WTC11 (cell line): Measurements from ENCODE around the gene CLNK. TPM values are rescaled to one million over a fixed set of nuclear protein-coding genes. Genes with fewer than 3 reads are reported as not detected.

Experiments used
- ATAC-seq: fragments of 200-7000 bp; cut with Tn5 transposase; 2 replicates; pipeline ENCODE4 v1.10.0; 2021; ENCODE audit warnings: mild to moderate bottlenecking, moderate library complexity
- CTCF ChIA-PET: fragments of 300-600 bp; sonication (Branson Sonifier 250); formaldehyde crosslinking; loops from one replicate; lab custom pipeline; 2021; ENCODE audit warnings: antibody characterized with exemption; lab: Charles Lee
- POLR2A ChIA-PET: fragments of 350-600 bp; sonication (Branson Sonifier 250); formaldehyde crosslinking; loops from one replicate; lab custom pipeline; 2021; ENCODE audit warnings: antibody characterized with exemption; lab: Charles Lee
- DNase-seq: peaks from one replicate; pipeline ENCODE4 v3.0.0; 2021; ENCODE audit warnings: low spot score
- H3K27ac Mint-ChIP-seq: 2 replicates; pipeline ENCODE4 v1.8.0; 2021; ENCODE audit warnings: mixed read lengths
- H3K27me3 Mint-ChIP-seq: 2 replicates; pipeline ENCODE4 v1.8.0; 2021; ENCODE audit warnings: low read depth, mild to moderate bottlenecking, moderate library complexity, mixed read lengths
- H3K36me3 Mint-ChIP-seq: 2 replicates; pipeline ENCODE4 v1.8.0; 2021; ENCODE audit warnings: mixed read lengths
- H3K4me1 Mint-ChIP-seq: 2 replicates; pipeline ENCODE4 v1.8.0; 2022; ENCODE audit warnings: mixed read lengths
- H3K4me3 Mint-ChIP-seq: 2 replicates; pipeline ENCODE4 v1.8.0; 2021; ENCODE audit warnings: mild to moderate bottlenecking, moderate library complexity, mixed read lengths
- H3K9me3 Mint-ChIP-seq: 2 replicates; pipeline ENCODE4 v1.8.0; 2021; ENCODE audit warnings: mixed read lengths
- CBFB ChIP-seq: sonication (generic); formaldehyde crosslinking; IDR thresholded peaks from 2 replicates; pipeline ENCODE4 v1.8.1; 2022; ENCODE audit warnings: mild to moderate bottlenecking, low read depth, missing genetic modification reagents
- CDX4 ChIP-seq: fragments of 250-450 bp; sonication (Bioruptor Pico); IDR thresholded peaks from 2 replicates; pipeline ENCODE4 v1.9.0; 2021; ENCODE audit warnings: moderate library complexity, mild to moderate bottlenecking, inconsistent platforms, borderline replicate concordance
- ELF4 ChIP-seq: sonication (generic); formaldehyde crosslinking; IDR thresholded peaks from 2 replicates; pipeline ENCODE4 v1.8.1; 2022; ENCODE audit warnings: low read depth, mild to moderate bottlenecking, moderate library complexity, missing genetic modification reagents
- EMX1 ChIP-seq: fragments of 250-450 bp; sonication (Bioruptor Pico); IDR thresholded peaks from 2 replicates; pipeline ENCODE4 v1.8.0; 2021; ENCODE audit warnings: mild to moderate bottlenecking
- FOXJ3 ChIP-seq: sonication (generic); formaldehyde crosslinking; IDR thresholded peaks from 2 replicates; pipeline ENCODE4 v1.9.0; 2021; ENCODE audit warnings: missing genetic modification reagents, mild to moderate bottlenecking, borderline replicate concordance
- JUN ChIP-seq: sonication (generic); formaldehyde crosslinking; IDR thresholded peaks from 2 replicates; pipeline ENCODE4 v1.8.0; 2023; ENCODE audit warnings: mild to moderate bottlenecking, missing genetic modification reagents
- MYBL2 ChIP-seq: sonication (generic); formaldehyde crosslinking; IDR thresholded peaks from 2 replicates; pipeline ENCODE4 v1.8.1; 2023; ENCODE audit warnings: mild to moderate bottlenecking, moderate library complexity, missing genetic modification reagents
- NFYB ChIP-seq: sonication (generic); formaldehyde crosslinking; conservative IDR thresholded peaks from 2 replicates; pipeline ENCODE4 v1.8.0; 2022; ENCODE audit warnings: low read depth, missing genetic modification reagents
- NR2C2 ChIP-seq: sonication (generic); formaldehyde crosslinking; IDR thresholded peaks from 2 replicates; pipeline ENCODE4 v1.8.0; 2022; ENCODE audit warnings: mild to moderate bottlenecking, missing genetic modification reagents
- NR3C1 ChIP-seq: sonication (generic); formaldehyde crosslinking; conservative IDR thresholded peaks from 2 replicates; pipeline ENCODE4 v1.8.1; 2023; ENCODE audit warnings: low read depth, mild to moderate bottlenecking, missing genetic modification reagents
- OVOL2 ChIP-seq: fragments of 250-450 bp; sonication (Bioruptor Pico); IDR thresholded peaks from 2 replicates; pipeline ENCODE4 v1.9.0; 2021; ENCODE audit warnings: mild to moderate bottlenecking, borderline replicate concordance
- PRRX2 ChIP-seq: fragments of 250-450 bp; sonication (Bioruptor Pico); IDR thresholded peaks from 2 replicates; pipeline ENCODE4 v1.8.0; 2021; ENCODE audit warnings: mild to moderate bottlenecking
- RELA ChIP-seq: sonication (generic); formaldehyde crosslinking; IDR thresholded peaks from 2 replicates; pipeline ENCODE4 v1.8.1; 2022; ENCODE audit warnings: missing genetic modification reagents, mild to moderate bottlenecking, borderline replicate concordance
- RORB ChIP-seq: fragments of 250-450 bp; sonication (Bioruptor Pico); IDR thresholded peaks from 2 replicates; pipeline ENCODE4 v1.9.0; 2021; ENCODE audit warnings: mild to moderate bottlenecking
- TP53 ChIP-seq: sonication (generic); formaldehyde crosslinking; IDR thresholded peaks from 2 replicates; pipeline ENCODE4 v1.8.1; 2023; ENCODE audit warnings: mild to moderate bottlenecking, missing genetic modification reagents
- ZBTB21 ChIP-seq: sonication (generic); formaldehyde crosslinking; IDR thresholded peaks from 2 replicates; pipeline ENCODE4 v1.8.1; 2023; ENCODE audit warnings: mild to moderate bottlenecking, missing genetic modification reagents, borderline replicate concordance
- ZNF121 ChIP-seq: sonication (generic); formaldehyde crosslinking; IDR thresholded peaks from 2 replicates; pipeline ENCODE4 v1.8.0; 2023; ENCODE audit warnings: missing genetic modification reagents
- ZNF263 ChIP-seq: sonication (generic); formaldehyde crosslinking; IDR thresholded peaks from 2 replicates; pipeline ENCODE4 v1.8.1; 2022; ENCODE audit warnings: low read depth, mild to moderate bottlenecking, moderate library complexity, missing genetic modification reagents
- ZNF396 ChIP-seq: fragments of 250-450 bp; sonication (Bioruptor Pico); IDR thresholded peaks from 2 replicates; pipeline ENCODE4 v1.8.0; 2021; ENCODE audit warnings: mild to moderate bottlenecking, moderate library complexity, borderline replicate concordance
- ZNF416 ChIP-seq: fragments of 250-450 bp; sonication (Bioruptor Pico); IDR thresholded peaks from 2 replicates; pipeline ENCODE4 v1.9.0; 2021; ENCODE audit warnings: mild to moderate bottlenecking, inconsistent platforms
- ZNF532 ChIP-seq: fragments of 250-450 bp; sonication (Bioruptor Pico); IDR thresholded peaks from 2 replicates; pipeline ENCODE4 v1.9.0; 2021; ENCODE audit warnings: mild to moderate bottlenecking, borderline replicate concordance
- total RNA-seq: library from RNA; stranded (reverse); gene quantifications from 3 replicates; pipeline ENCODE4 v1.2.3, GENCODE V29; 2021
- TF ChIP-seq, protein P1 (sequence below): sonication (generic); formaldehyde crosslinking; IDR thresholded peaks from 2 replicates; pipeline ENCODE4 v1.8.0; 2022; ENCODE audit warnings: mild to moderate bottlenecking, missing genetic modification reagents
- TF ChIP-seq, protein P2 (sequence below): sonication (generic); formaldehyde crosslinking; IDR thresholded peaks from 2 replicates; pipeline ENCODE4 v1.8.0; 2023; ENCODE audit warnings: missing genetic modification reagents
- TF ChIP-seq, protein P3 (sequence below): fragments of 250-450 bp; sonication (Bioruptor Pico); conservative IDR thresholded peaks from 2 replicates; pipeline ENCODE4 v1.9.0; 2021; ENCODE audit warnings: mild to moderate bottlenecking

CLNK gene
- total RNA-seq, 1 experiment from 2014 or later = not detected

- CTCF ChIA-PET = no interaction called here
- H3K9me3 Mint-ChIP-seq = peaks cover 82% of the 10 kb centered on the region
Observed at GRCh38 chr4:10629394-10629793, 55.2 kb downstream of the CLNK start.

DNA sequence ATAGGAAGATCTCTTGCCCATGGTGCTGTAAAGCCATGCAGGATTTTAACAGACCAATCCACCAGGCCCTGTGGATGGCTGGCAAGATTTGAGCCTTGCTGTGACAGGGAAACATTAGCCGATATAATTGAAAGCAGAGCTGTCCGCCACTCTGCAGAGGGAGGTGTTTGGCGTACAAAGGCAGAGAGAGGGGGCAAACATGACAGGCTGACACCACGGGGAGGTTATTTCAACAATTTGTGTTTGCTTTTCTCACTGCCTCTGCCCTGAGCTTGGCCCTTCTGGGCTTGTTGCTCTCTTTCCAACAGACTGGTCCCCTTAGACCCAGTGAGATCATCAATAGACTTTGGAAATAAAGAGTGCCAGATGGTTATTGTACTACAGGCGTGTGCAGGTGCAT, 59.4 kb downstream of the CLNK start:
- Mint-ChIP-seq H3K9me3 (peaks cover 67% of the 10 kb centered on the region), H3K27ac (no peak overlapping the region), H3K4me1 (no peaks in the 10 kb centered on the region), H3K27me3 (peaks cover 14% of the 10 kb centered on the region), H3K36me3 (peaks cover 51% of the 10 kb centered on the region)
- CTCF ChIA-PET = no interaction called here
- DNase-seq = no peak
- TF ChIP-seq RORB (CRISPR knock-in tag) = no peak
- no peak for TF ChIP-seq JUN (CRISPR knock-in tag)
- TF ChIP-seq FOXJ3 = no peak
- TF ChIP-seq ELF4 (CRISPR knock-in tag) = no peak
- TF ChIP-seq ZNF396 = no peak
- TF ChIP-seq, protein P1, sequence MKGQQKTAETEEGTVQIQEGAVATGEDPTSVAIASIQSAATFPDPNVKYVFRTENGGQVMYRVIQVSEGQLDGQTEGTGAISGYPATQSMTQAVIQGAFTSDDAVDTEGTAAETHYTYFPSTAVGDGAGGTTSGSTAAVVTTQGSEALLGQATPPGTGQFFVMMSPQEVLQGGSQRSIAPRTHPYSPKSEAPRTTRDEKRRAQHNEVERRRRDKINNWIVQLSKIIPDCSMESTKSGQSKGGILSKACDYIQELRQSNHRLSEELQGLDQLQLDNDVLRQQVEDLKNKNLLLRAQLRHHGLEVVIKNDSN (CRISPR knock-in tag) = no peak
- TF ChIP-seq, all 79 proteins: peak for 0
- H3K4me3 Mint-ChIP-seq = no peak overlapping the region
- POLR2A ChIA-PET = no interaction called here
- no peak for ATAC-seq

More at GRCh38 chr4:10629394-10629793, 55.2 kb downstream of the CLNK start:
- no peaks in the 10 kb centered on the region for H3K4me1 Mint-ChIP-seq
- H3K4me3 Mint-ChIP-seq = no peak overlapping the region
- peaks cover 69% of the 10 kb centered on the region for H3K36me3 Mint-ChIP-seq
- TF ChIP-seq PRRX2 (CRISPR knock-in tag) (no peak), CBFB (CRISPR knock-in tag) (no peak), NR2C2 (CRISPR knock-in tag) (no peak)
- POLR2A ChIA-PET = no interaction called here
- peaks cover 18% of the 10 kb centered on the region for H3K27me3 Mint-ChIP-seq
- no peak for ATAC-seq
- DNase-seq = no peak
- no peak overlapping the region for H3K27ac Mint-ChIP-seq

- Mint-ChIP-seq H3K4me1 (no peaks in the 10 kb centered on the region), H3K36me3 (peaks cover 53% of the 10 kb centered on the region), H3K27ac (no peak overlapping the region), H3K27me3 (peaks cover 17% of the 10 kb centered on the region), H3K9me3 (peaks cover 64% of the 10 kb centered on the region), H3K4me3 (no peak overlapping the region)
- TF ChIP-seq TP53 (CRISPR knock-in tag) (no peak), ZNF263 (CRISPR knock-in tag) (no peak), ZNF396 (no peak), ZNF532 (no peak), ZNF416 (CRISPR knock-in tag) (no peak), MYBL2 (CRISPR knock-in tag) (no peak)
- TF ChIP-seq, protein P2, sequence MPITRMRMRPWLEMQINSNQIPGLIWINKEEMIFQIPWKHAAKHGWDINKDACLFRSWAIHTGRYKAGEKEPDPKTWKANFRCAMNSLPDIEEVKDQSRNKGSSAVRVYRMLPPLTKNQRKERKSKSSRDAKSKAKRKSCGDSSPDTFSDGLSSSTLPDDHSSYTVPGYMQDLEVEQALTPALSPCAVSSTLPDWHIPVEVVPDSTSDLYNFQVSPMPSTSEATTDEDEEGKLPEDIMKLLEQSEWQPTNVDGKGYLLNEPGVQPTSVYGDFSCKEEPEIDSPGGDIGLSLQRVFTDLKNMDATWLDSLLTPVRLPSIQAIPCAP (CRISPR knock-in tag) = no peak
- ATAC-seq (no peak), DNase-seq (no peak)
- CTCF ChIA-PET = no interaction called here
- POLR2A ChIA-PET = no interaction called here
Observed at GRCh38 chr4:10623862-10624261, 60.7 kb downstream of the CLNK start.

DNA sequence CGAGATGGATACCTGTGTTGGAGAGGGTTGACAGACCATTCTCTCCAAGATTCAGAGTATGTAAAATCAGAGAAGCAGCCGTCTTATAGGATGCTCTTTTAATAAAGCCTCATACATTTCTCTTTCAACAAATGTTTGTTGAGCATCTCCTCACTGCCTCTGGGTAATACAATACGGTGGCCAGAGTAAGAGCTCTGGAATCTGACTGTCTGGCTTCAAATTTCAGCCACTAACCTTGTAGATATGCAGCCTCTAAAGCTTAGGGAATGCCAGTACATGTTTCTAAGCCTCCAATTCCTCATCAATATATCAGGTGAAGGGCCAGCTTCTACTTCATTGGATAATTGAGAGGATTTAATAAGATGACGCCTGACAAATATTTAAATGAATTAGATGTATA, 61.3 kb downstream of the CLNK start:
- Mint-ChIP-seq H3K36me3 (peaks cover 52% of the 10 kb centered on the region), H3K4me1 (no peaks in the 10 kb centered on the region), H3K4me3 (no peak overlapping the region), H3K27me3 (peaks cover 12% of the 10 kb centered on the region), H3K9me3 (peaks cover 62% of the 10 kb centered on the region), H3K27ac (no peak overlapping the region)
- no peak for DNase-seq
- ChIA-PET CTCF (interaction anchor here (0.6 kb wide), 1 partner anchor 166 kb away, joined by 4 read pairs; no protein-coding TSS in a partner anchor), POLR2A (no interaction called here)
- ATAC-seq = no peak
- TF ChIP-seq, protein P3, sequence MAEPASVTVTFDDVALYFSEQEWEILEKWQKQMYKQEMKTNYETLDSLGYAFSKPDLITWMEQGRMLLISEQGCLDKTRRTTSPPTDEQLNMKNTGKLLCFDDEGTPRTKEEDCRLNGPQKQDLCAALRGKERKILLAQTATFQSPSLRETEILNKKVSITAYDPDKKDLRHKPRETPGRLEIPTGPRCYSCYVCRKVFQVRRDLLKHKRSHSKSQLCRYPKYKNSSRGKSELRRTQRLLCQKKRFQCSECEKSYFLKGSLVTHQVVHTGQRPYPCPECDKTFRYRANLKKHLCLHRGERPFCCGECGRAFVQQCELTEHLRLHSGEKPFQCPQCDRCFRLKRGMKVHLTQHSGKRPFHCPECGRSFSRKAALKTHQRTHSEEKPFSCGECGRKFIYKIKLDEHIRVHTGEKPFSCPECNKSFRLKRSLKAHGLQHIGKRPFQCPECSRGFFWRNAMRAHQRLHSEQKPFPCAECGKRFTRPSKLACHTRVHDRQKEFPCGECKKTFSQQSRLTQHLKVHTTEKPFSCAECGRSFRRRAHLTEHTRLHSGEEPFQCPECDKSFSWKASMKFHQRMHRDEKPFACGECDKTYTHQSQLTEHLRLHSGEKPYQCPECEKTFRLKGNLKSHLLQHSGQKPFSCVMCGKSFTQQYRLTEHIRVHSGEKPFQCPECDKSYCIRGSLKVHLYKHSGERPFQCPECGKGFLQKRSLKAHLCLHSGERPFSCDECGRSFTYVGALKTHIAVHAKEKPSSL (CRISPR knock-in tag) = no peak
- no peak for TF ChIP-seq NR3C1 (CRISPR knock-in tag)
- no peak for TF ChIP-seq RELA
- TF ChIP-seq NFYB (CRISPR knock-in tag) = no peak
- no peak for TF ChIP-seq OVOL2 (CRISPR knock-in tag)
- no peak for TF ChIP-seq ZBTB21 (CRISPR knock-in tag)
- TF ChIP-seq NR2C2 (CRISPR knock-in tag) = no peak
- no peak for TF ChIP-seq EMX1 (CRISPR knock-in tag)
- TF ChIP-seq CDX4 = no peak
- TF ChIP-seq ZNF121 (CRISPR knock-in tag) = no peak
